Measurements from ENCODE around the gene STX8.

Gene STX8

GRCh38 chr17:9228408-9229159, 347.0 kb downstream of the STX8 start:
- Histone ChIP-seq H3K36me3 (replicated peaks in 1 of 2; ENCODE audit: control insufficient read depth in 2 of 2, insufficient read depth in 2 of 2, low read length in 2 of 2) (peaks cover 0 to 2% of the 10 kb centered on the region in 2 donors), H3K4me2 (ENCODE audit: insufficient read depth, low read length, poor library complexity, severe bottlenecking) (no peak overlapping the region), H3K9me3 (replicated peaks in 1 of 2; ENCODE audit: control insufficient read depth in 2 of 2, insufficient read depth in 1 of 2, low read depth in 1 of 2, low read length in 2 of 2) (peaks cover 0 to 9% of the 10 kb centered on the region in 2 donors), H3K79me1 (ENCODE audit: low read depth, low read length) (peaks cover 3% of the 10 kb centered on the region), H2BK5ac (ENCODE audit: low read length) (no peak overlapping the region), H3K9ac (ENCODE audit: low read depth, low read length, poor library complexity) (peak overlapping the region; percentile 61), H3K27me3 (ENCODE audit: control insufficient read depth in 3 of 3, insufficient read depth in 3 of 3, low read depth in 1 of 3, low read length in 3 of 3) (peaks cover 0 to 16% (median 3%) of the 10 kb centered on the region in 3 experiments), H4K91ac (ENCODE audit: low read depth, low read length, poor library complexity) (no peak overlapping the region), H2AK5ac (ENCODE audit: low read depth, low read length) (no peak overlapping the region), H2AFZ (ENCODE audit: low read length) (no peak overlapping the region), H2BK120ac (ENCODE audit: low read depth, low read length) (no peak overlapping the region), H3K27ac (replicated peaks; ENCODE audit: low read length) (no peak overlapping the region), H3K4me3 (ENCODE audit: low read length in 2 of 2) (peak overlapping the region in 1 of 2 donors; percentile 56), H3K18ac (ENCODE audit: low read length) (peak overlapping the region; percentile 23), H2BK12ac (ENCODE audit: low read length) (no peak overlapping the region), H2BK15ac (ENCODE audit: low read length) (peak overlapping the region; percentile 38), H3K4ac (ENCODE audit: low read length) (no peak overlapping the region), H4K8ac (ENCODE audit: low read depth, low read length) (no peak overlapping the region), H3K23ac (ENCODE audit: low read depth, low read length, poor library complexity) (no peak overlapping the region), H3K4me1 (ENCODE audit: control insufficient read depth in 2 of 2, insufficient read depth in 1 of 2, low read depth in 1 of 2, low read length in 2 of 2) (peaks cover 0 to 17% of the 10 kb centered on the region in 2 donors), H3K14ac (ENCODE audit: low read length) (no peak overlapping the region)
- WGBS, 2 donors (ENCODE audit: extremely low coverage in 2 of 2, insufficient read length in 2 of 2, insufficient replicate concordance in 1 of 2) = no CpG with 5 or more reads among the region's 16 CpGs
- no peak for DNase-seq (ENCODE audit: low spot score)

GRCh38 chr17:9227819-9228407, 347.7 kb downstream of the STX8 start:
- Histone ChIP-seq H2AK5ac (ENCODE audit: low read depth, low read length) (no peak overlapping the region), H3K4me3 (ENCODE audit: low read length in 2 of 2) (peak overlapping the region in 1 of 2 donors; percentile 63), H4K91ac (ENCODE audit: low read depth, low read length, poor library complexity) (peak overlapping the region; percentile 17), H2BK15ac (ENCODE audit: low read length) (peak overlapping the region; percentile 38), H2BK5ac (ENCODE audit: low read length) (no peak overlapping the region), H3K18ac (ENCODE audit: low read length) (peak overlapping the region; percentile 23), H3K14ac (ENCODE audit: low read length) (no peak overlapping the region), H3K4me1 (ENCODE audit: control insufficient read depth in 2 of 2, insufficient read depth in 1 of 2, low read depth in 1 of 2, low read length in 2 of 2) (peaks cover 0 to 19% of the 10 kb centered on the region in 2 donors), H3K36me3 (replicated peaks in 1 of 2; ENCODE audit: control insufficient read depth in 2 of 2, insufficient read depth in 2 of 2, low read length in 2 of 2) (peaks cover 0 to 2% of the 10 kb centered on the region in 2 donors), H3K79me1 (ENCODE audit: low read depth, low read length) (peaks cover 3% of the 10 kb centered on the region), H2BK12ac (ENCODE audit: low read length) (no peak overlapping the region), H3K9me3 (replicated peaks in 1 of 2; ENCODE audit: control insufficient read depth in 2 of 2, insufficient read depth in 1 of 2, low read depth in 1 of 2, low read length in 2 of 2) (peaks cover 0 to 9% of the 10 kb centered on the region in 2 donors), H2BK120ac (ENCODE audit: low read depth, low read length) (no peak overlapping the region), H3K27ac (replicated peaks; ENCODE audit: low read length) (no peak overlapping the region), H2AFZ (ENCODE audit: low read length) (no peak overlapping the region), H3K23ac (ENCODE audit: low read depth, low read length, poor library complexity) (no peak overlapping the region), H3K27me3 (ENCODE audit: control insufficient read depth in 3 of 3, insufficient read depth in 3 of 3, low read depth in 1 of 3, low read length in 3 of 3) (peaks cover 0 to 18% (median 6%) of the 10 kb centered on the region in 3 experiments), H3K4ac (ENCODE audit: low read length) (no peak overlapping the region), H4K8ac (ENCODE audit: low read depth, low read length) (no peak overlapping the region), H3K9ac (ENCODE audit: low read depth, low read length, poor library complexity) (no peak overlapping the region), H3K4me2 (ENCODE audit: insufficient read depth, low read length, poor library complexity, severe bottlenecking) (no peak overlapping the region)
- WGBS, 2 donors (ENCODE audit: extremely low coverage in 2 of 2, insufficient read length in 2 of 2, insufficient replicate concordance in 1 of 2) = 100% methylated on average over 3 of the region's 13 CpGs
- no peak for DNase-seq (ENCODE audit: low spot score)

- H3K27ac ChIP-seq (replicated peaks; ENCODE audit: low read length) = no peak overlapping the region
- no CpG with 5 or more reads among the region's 14 CpGs for WGBS, 2 donors (ENCODE audit: extremely low coverage in 2 of 2, insufficient read length in 2 of 2, insufficient replicate concordance in 1 of 2)
- no peak overlapping the region for H3K4me2 ChIP-seq (ENCODE audit: insufficient read depth, low read length, poor library complexity, severe bottlenecking)
- H3K14ac ChIP-seq (ENCODE audit: low read length) = peak overlapping the region; percentile 97
- peak overlapping the region; percentile 78 for H3K9ac ChIP-seq (ENCODE audit: low read depth, low read length, poor library complexity)
- H2BK15ac ChIP-seq (ENCODE audit: low read length) = peak overlapping the region; percentile 44
- peak overlapping the region; percentile 91 for H2BK12ac ChIP-seq (ENCODE audit: low read length)
- H3K9me3 ChIP-seq (replicated peaks in 1 of 2; ENCODE audit: control insufficient read depth in 2 of 2, insufficient read depth in 1 of 2, low read depth in 1 of 2, low read length in 2 of 2) = peaks cover 0 to 9% of the 10 kb centered on the region in 2 donors
- H3K4ac ChIP-seq (ENCODE audit: low read length) = no peak overlapping the region
- H3K36me3 ChIP-seq (replicated peaks in 1 of 2; ENCODE audit: control insufficient read depth in 2 of 2, insufficient read depth in 2 of 2, low read length in 2 of 2) = peaks cover 0 to 2% of the 10 kb centered on the region in 2 donors
- H4K8ac ChIP-seq (ENCODE audit: low read depth, low read length) = no peak overlapping the region
- no peak overlapping the region for H2BK5ac ChIP-seq (ENCODE audit: low read length)
- H2AK5ac ChIP-seq (ENCODE audit: low read depth, low read length) = peak overlapping the region; percentile 29
- H3K27me3 ChIP-seq (ENCODE audit: control insufficient read depth in 3 of 3, insufficient read depth in 3 of 3, low read depth in 1 of 3, low read length in 3 of 3) = peaks cover 0 to 21% (median 15%) of the 10 kb centered on the region in 3 experiments
- H4K91ac ChIP-seq (ENCODE audit: low read depth, low read length, poor library complexity) = peak overlapping the region; percentile 17
- H3K4me3 ChIP-seq (ENCODE audit: low read length in 2 of 2) = peak overlapping the region in 1 of 2 donors; percentile 63
- no peak overlapping the region for H2BK120ac ChIP-seq (ENCODE audit: low read depth, low read length)
- H3K18ac ChIP-seq (ENCODE audit: low read length) = peak overlapping the region; percentile 68
- H2AFZ ChIP-seq (ENCODE audit: low read length) = no peak overlapping the region
- peaks cover 3% of the 10 kb centered on the region for H3K79me1 ChIP-seq (ENCODE audit: low read depth, low read length)
- H3K23ac ChIP-seq (ENCODE audit: low read depth, low read length, poor library complexity) = peak overlapping the region; percentile 62
- peaks cover 7 to 27% of the 10 kb centered on the region in 2 donors for H3K4me1 ChIP-seq (ENCODE audit: control insufficient read depth in 2 of 2, insufficient read depth in 1 of 2, low read depth in 1 of 2, low read length in 2 of 2)
- DNase-seq (ENCODE audit: low spot score) = no peak
Measured at GRCh38 chr17:9226794-9227135, 348.9 kb downstream of the STX8 start.

- Histone ChIP-seq H3K4me1 (ENCODE audit: control insufficient read depth in 2 of 2, insufficient read depth in 1 of 2, low read depth in 1 of 2, low read length in 2 of 2) (peaks cover 12 to 32% of the 10 kb centered on the region in 2 donors), H2BK5ac (ENCODE audit: low read length) (no peak overlapping the region), H4K8ac (ENCODE audit: low read depth, low read length) (no peak overlapping the region), H3K9ac (ENCODE audit: low read depth, low read length, poor library complexity) (no peak overlapping the region), H2AFZ (ENCODE audit: low read length) (no peak overlapping the region), H3K4ac (ENCODE audit: low read length) (no peak overlapping the region), H3K9me3 (replicated peaks in 1 of 2; ENCODE audit: control insufficient read depth in 2 of 2, insufficient read depth in 1 of 2, low read depth in 1 of 2, low read length in 2 of 2) (peaks cover 0 to 9% of the 10 kb centered on the region in 2 donors), H3K23ac (ENCODE audit: low read depth, low read length, poor library complexity) (peak overlapping the region; percentile 52), H2BK12ac (ENCODE audit: low read length) (no peak overlapping the region), H2BK120ac (ENCODE audit: low read depth, low read length) (peak overlapping the region; percentile 13), H3K36me3 (replicated peaks in 1 of 2; ENCODE audit: control insufficient read depth in 2 of 2, insufficient read depth in 2 of 2, low read length in 2 of 2) (peaks cover 0 to 2% of the 10 kb centered on the region in 2 donors), H2AK5ac (ENCODE audit: low read depth, low read length) (peak overlapping the region; percentile 66), H3K27me3 (ENCODE audit: control insufficient read depth in 3 of 3, insufficient read depth in 3 of 3, low read depth in 1 of 3, low read length in 3 of 3) (peaks cover 0 to 21% (median 15%) of the 10 kb centered on the region in 3 experiments), H2BK15ac (ENCODE audit: low read length) (peak overlapping the region; percentile 44), H3K79me1 (ENCODE audit: low read depth, low read length) (peaks cover 3% of the 10 kb centered on the region), H3K14ac (ENCODE audit: low read length) (peak overlapping the region; percentile 78), H3K27ac (replicated peaks; ENCODE audit: low read length) (no peak overlapping the region), H3K18ac (ENCODE audit: low read length) (peak overlapping the region; percentile 88), H4K91ac (ENCODE audit: low read depth, low read length, poor library complexity) (no peak overlapping the region), H3K4me3 (ENCODE audit: low read length in 2 of 2) (no peak overlapping the region), H3K4me2 (ENCODE audit: insufficient read depth, low read length, poor library complexity, severe bottlenecking) (no peak overlapping the region)
- no CpG with 5 or more reads among the region's 34 CpGs for WGBS, 2 donors (ENCODE audit: extremely low coverage in 2 of 2, insufficient read length in 2 of 2, insufficient replicate concordance in 1 of 2)
- DNase-seq (ENCODE audit: low spot score) = no peak
Measured at GRCh38 chr17:9226130-9226793, 349.4 kb downstream of the STX8 start.
